LNCaP clone FGC (cell line): Measurements from ENCODE around the gene FXYD4.

Experiments
- DNase-seq: peaks from one replicate; pipeline ENCODE4 v3.0.0-alpha.2; 2011; ENCODE audit warnings: low read depth
- H3K4me3 ChIP-seq: 2 replicates; pipeline ENCODE4 v1.5.1; 2011; ENCODE audit warnings: mild to moderate bottlenecking, low read depth, low read length, control low read depth
- TF ChIP-seq, protein P1 (sequence below): IDR thresholded peaks from 2 replicates; pipeline ENCODE4 v1.5.1; 2012; ENCODE audit warnings: mild to moderate bottlenecking; ENCODE audit not compliant: control insufficient read depth, insufficient read depth; ENCODE audit errors: extremely low read depth

The FXYD4 gene

DNA sequence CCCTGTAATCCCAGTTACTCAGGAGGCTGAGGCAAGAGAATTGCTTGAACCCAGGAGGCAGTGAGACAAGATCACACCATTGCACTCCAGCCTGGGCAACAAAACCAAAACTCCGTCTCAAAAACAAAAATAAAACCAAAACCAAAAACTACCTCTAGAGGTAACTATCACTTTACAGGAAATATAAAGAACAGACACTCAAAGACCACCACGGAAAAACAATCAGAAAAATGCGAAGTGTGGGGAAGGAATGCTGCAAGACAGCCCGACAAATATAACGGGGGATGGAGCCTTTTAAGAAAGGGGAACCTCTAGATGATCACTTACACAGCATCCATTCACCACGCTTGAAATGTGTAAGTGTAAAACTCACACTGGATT lies 33.3 kb downstream of the FXYD4 start:
- TF ChIP-seq, protein P1, sequence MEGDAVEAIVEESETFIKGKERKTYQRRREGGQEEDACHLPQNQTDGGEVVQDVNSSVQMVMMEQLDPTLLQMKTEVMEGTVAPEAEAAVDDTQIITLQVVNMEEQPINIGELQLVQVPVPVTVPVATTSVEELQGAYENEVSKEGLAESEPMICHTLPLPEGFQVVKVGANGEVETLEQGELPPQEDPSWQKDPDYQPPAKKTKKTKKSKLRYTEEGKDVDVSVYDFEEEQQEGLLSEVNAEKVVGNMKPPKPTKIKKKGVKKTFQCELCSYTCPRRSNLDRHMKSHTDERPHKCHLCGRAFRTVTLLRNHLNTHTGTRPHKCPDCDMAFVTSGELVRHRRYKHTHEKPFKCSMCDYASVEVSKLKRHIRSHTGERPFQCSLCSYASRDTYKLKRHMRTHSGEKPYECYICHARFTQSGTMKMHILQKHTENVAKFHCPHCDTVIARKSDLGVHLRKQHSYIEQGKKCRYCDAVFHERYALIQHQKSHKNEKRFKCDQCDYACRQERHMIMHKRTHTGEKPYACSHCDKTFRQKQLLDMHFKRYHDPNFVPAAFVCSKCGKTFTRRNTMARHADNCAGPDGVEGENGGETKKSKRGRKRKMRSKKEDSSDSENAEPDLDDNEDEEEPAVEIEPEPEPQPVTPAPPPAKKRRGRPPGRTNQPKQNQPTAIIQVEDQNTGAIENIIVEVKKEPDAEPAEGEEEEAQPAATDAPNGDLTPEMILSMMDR, result no peak
- DNase-seq, result no peak
- no peak overlapping the region for H3K4me3 ChIP-seq

DNA sequence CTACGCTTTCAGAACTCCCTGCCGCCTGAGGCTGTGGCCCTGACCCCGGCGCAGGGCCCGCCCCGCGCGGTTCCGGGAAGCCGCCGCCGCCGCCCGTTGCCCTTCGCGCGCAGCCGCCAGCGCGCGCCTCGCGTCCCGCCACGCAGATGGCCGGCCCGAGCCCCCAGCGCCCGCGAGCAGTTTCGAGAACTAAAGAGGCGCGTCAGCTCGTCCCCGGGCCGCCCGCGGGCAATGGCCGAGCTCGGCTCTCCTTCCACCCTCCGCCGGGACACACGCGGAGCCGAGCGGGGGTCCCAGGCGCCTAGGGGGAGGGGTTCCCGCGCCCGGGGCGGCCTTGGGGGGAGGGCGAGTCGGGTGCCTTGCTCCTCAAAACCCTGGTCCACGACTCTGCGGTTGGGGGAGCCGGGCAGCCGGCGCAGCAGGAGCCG lies 35.7 kb downstream of the FXYD4 start:
- TF ChIP-seq, protein P1, result no peak
- no peak for DNase-seq
- peak overlapping the region; percentile 97 for H3K4me3 ChIP-seq

GRCh38 chr10:43407576-43408330 lies 36.3 kb downstream of the FXYD4 start:
- peak; percentile 77 for DNase-seq

GRCh38 chr10:43408331-43408709 lies 36.9 kb downstream of the FXYD4 start:
- no peak for DNase-seq
- peak overlapping the region; percentile 97 for H3K4me3 ChIP-seq
- TF ChIP-seq, protein P1, result no peak

More at GRCh38 chr10:43407576-43408330, 36.3 kb downstream of the FXYD4 start:
- H3K4me3 ChIP-seq, result peak overlapping the region; percentile 97
- TF ChIP-seq, protein P1, result peak; percentile 18; the same call in 1 of the 2 replicates

DNA sequence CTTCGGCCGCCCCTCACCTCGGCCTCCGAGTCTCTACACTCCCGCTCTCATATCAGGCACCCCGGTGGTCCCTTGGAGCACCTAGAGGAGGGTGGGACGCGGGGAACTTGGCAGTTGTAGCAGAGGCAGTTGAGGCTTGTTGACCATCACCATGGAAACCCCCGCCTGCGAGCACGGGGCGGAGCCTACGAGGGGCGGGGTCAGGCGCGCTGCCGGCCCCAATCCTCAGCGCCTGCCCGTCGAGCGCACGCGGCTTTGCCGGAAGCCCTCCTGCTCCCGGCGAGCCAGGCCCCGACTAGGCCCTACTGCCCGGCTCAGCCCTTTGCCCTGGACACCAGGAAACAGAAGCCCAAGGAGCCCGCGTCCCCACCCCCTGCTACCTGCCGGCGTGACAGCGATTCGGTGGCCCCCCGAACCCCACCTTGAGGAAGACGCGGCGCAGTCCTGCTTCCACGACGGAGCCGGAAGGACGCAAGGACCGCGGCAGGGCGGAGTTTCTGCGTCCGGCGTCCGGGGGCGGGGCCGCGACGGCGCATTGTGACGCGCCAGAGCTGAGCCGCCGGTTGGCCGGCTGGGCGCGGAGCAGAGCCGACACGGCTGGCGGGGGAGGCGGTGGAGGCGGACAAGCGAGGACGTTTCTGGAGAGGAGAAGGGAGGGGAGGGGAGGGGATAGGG lies 37.4 kb downstream of the FXYD4 start, which contains the start of gene HNRNPF:
TSS of gene HNRNPF (minus strand) at position 477 of the 675 bp plus-strand sequence. CDS start 21,302 bp downstream, outside the sequence.
- H3K4me3 ChIP-seq, result peak within 1 kb of the TSS; percentile 97
- peak; percentile 82 for DNase-seq
- TF ChIP-seq, protein P1, result no peak

GRCh38 chr10:43409385-43410109 lies 38.1 kb downstream of the FXYD4 start:
- H3K4me3 ChIP-seq, result peak overlapping the region; percentile 97
- TF ChIP-seq, protein P1, result no peak
- no peak for DNase-seq
